Measurements from ENCODE around the gene FAM228A. TPM values are rescaled to one million over a fixed set of nuclear protein-coding genes. Genes with fewer than 3 reads are reported as not detected.
A peak's percentile ranks its signal among the peaks of the same experiment; 100 is the strongest.

The FAM228A gene
- total RNA-seq, 4 donors from 2014 or later, result 0.88 to 3.8 (median 2.4) TPM

- no peak for ATAC-seq (ENCODE audit: low FRiP score)
- TF ChIP-seq CTCF (IDR thresholded peaks at IDR 0.05), result no peak
- DNase-seq (ENCODE audit: low spot score), result no peak
Observed at GRCh38 chr2:24158131-24158530, 16.7 kb upstream of the FAM228A start.

- DNase-seq (ENCODE audit: low spot score), result no peak
- ATAC-seq (ENCODE audit: low FRiP score), result no peak
- no peak for TF ChIP-seq CTCF (IDR thresholded peaks at IDR 0.05)
Observed at GRCh38 chr2:24159708-24160107, 15.1 kb upstream of the FAM228A start.

GRCh38 chr2:24160761-24161160 lies 14.1 kb upstream of the FAM228A start:
- ATAC-seq (ENCODE audit: low FRiP score), result no peak
- TF ChIP-seq CTCF (IDR thresholded peaks at IDR 0.05), result no peak

GRCh38 chr2:24162494-24162893 lies 12.4 kb upstream of the FAM228A start:
- DNase-seq (ENCODE audit: low spot score) (no peak), ATAC-seq (ENCODE audit: low FRiP score) (no peak)
- no peak for TF ChIP-seq CTCF (IDR thresholded peaks at IDR 0.05)

More at GRCh38 chr2:24160761-24161160, 14.1 kb upstream of the FAM228A start:
- no peak for DNase-seq (ENCODE audit: low spot score)

GRCh38 chr2:24163186-24163585 lies 11.7 kb upstream of the FAM228A start:
- ATAC-seq (ENCODE audit: low FRiP score), result no peak
- no peak for TF ChIP-seq CTCF (IDR thresholded peaks at IDR 0.05)

GRCh38 chr2:24163601-24164000 lies 11.3 kb upstream of the FAM228A start:
- TF ChIP-seq CTCF (IDR thresholded peaks at IDR 0.05), result no peak
- DNase-seq (ENCODE audit: low spot score) (no peak), ATAC-seq (ENCODE audit: low FRiP score) (no peak)

More at GRCh38 chr2:24163186-24163585, 11.7 kb upstream of the FAM228A start:
- DNase-seq (ENCODE audit: low spot score), result no peak

GRCh38 chr2:24164416-24164973 lies 10.4 kb upstream of the FAM228A start:
- DNase-seq (ENCODE audit: low spot score), result no peak
- TF ChIP-seq CTCF (IDR thresholded peaks at IDR 0.05), result peak in 1 of 3 donors; percentile 58
- no peak for ATAC-seq (ENCODE audit: low FRiP score)

Data from omental fat pad (tissue), 4 donors.